GM23248 (cell line): Measurements from ENCODE around the gene WNT10A. TPM values are rescaled to one million over a fixed set of nuclear protein-coding genes. Genes with fewer than 3 reads are reported as not detected.

Source experiments
- DNase-seq: peaks from one replicate; pipeline ENCODE4 v3.0.0-alpha.2; 2015
- H2AFZ ChIP-seq: fragments of 200-600 bp; sonication (generic); 2 replicates; pipeline ENCODE4 v1.6.1; 2016; ENCODE audit warnings: antibody characterized with exemption
- H3F3A ChIP-seq: fragments of 200-600 bp; sonication (generic); 2 replicates; pipeline ENCODE4 v1.6.1; 2016; ENCODE audit warnings: mild to moderate bottlenecking, antibody characterized with exemption, mixed run types; ENCODE audit not compliant: insufficient read depth
- H3K27ac ChIP-seq: fragments of 200-600 bp; sonication (generic); 2 replicates; pipeline ENCODE4 v1.5.1; 2016; ENCODE audit warnings: mild to moderate bottlenecking
- H3K27me3 ChIP-seq: fragments of 200-600 bp; sonication (generic); replicated peaks from 2 replicates; pipeline ENCODE4 v1.6.1; 2016; ENCODE audit warnings: mild to moderate bottlenecking; ENCODE audit not compliant: insufficient read depth
- H3K36me3 ChIP-seq: fragments of 200-600 bp; sonication (generic); 2 replicates; pipeline ENCODE4 v1.6.1; 2016; ENCODE audit warnings: low read depth, mild to moderate bottlenecking
- H3K4me1 ChIP-seq: fragments of 200-600 bp; sonication (generic); 2 replicates; pipeline ENCODE4 v1.6.1; 2016; ENCODE audit warnings: mild to moderate bottlenecking; ENCODE audit not compliant: insufficient read depth
- H3K4me2 ChIP-seq: fragments of 200-600 bp; sonication (generic); one replicate; pipeline ENCODE4 v1.6.1; 2016; ENCODE audit warnings: mild to moderate bottlenecking; ENCODE audit not compliant: unreplicated experiment
- H3K4me3 ChIP-seq: fragments of 200-600 bp; sonication (generic); 2 replicates; pipeline ENCODE4 v1.5.1; 2016; ENCODE audit warnings: mild to moderate bottlenecking
- H3K79me2 ChIP-seq: fragments of 200-600 bp; sonication (generic); 2 replicates; pipeline ENCODE4 v1.6.1; 2016; ENCODE audit warnings: mild to moderate bottlenecking; ENCODE audit not compliant: insufficient read depth
- H3K9ac ChIP-seq: fragments of 200-600 bp; sonication (generic); 2 replicates; pipeline ENCODE4 v1.6.1; 2016; ENCODE audit warnings: mild to moderate bottlenecking
- H3K9me2 ChIP-seq: fragments of 200-600 bp; sonication (generic); 2 replicates; pipeline ENCODE4 v1.6.1; 2016; ENCODE audit warnings: mixed run types, mild to moderate bottlenecking, moderate library complexity; ENCODE audit not compliant: insufficient read depth
- H3K9me3 ChIP-seq: fragments of 200-600 bp; sonication (generic); one replicate; pipeline ENCODE4 v1.6.1; 2017; ENCODE audit warnings: low read depth
- H4K20me1 ChIP-seq: fragments of 200-600 bp; sonication (generic); 2 replicates; pipeline ENCODE4 v1.6.0; 2016; ENCODE audit not compliant: insufficient read depth
- EZH2 ChIP-seq: fragments of 200-600 bp; sonication (generic); IDR thresholded peaks from 2 replicates; pipeline ENCODE4 v1.6.1; 2018; ENCODE audit warnings: antibody characterized with exemption, mild to moderate bottlenecking; ENCODE audit not compliant: insufficient read depth, poor library complexity, severe bottlenecking
- EZH2phosphoT487 ChIP-seq: fragments of 200-600 bp; sonication (generic); IDR thresholded peaks from 2 replicates; pipeline ENCODE4 v1.6.1; 2018; ENCODE audit warnings: antibody characterized with exemption, moderate library complexity, mild to moderate bottlenecking, low read depth; ENCODE audit not compliant: insufficient read depth
- WGBS, 2 experiments: methylation state at CpG; one replicate each; pipeline ENCODE4 v1.1.6; 2015 to 2017; ENCODE audit warnings: low lambda C conversion rate in 2 of 2, low coverage in 1 of 2; ENCODE audit errors: missing lambda C conversion rate in 2 of 2; 5-methylcytosine and 5-hydroxymethylcytosine counted together
- in situ Hi-C: fragments of 300-500 bp; cut with MboI; formaldehyde crosslinking; loops from 2 replicates; pipeline ENCODE4 v1.15.0; 2020
- polyA plus RNA-seq: library from polyadenylated mRNA; unstranded; fragments of >200 nt; fragmentation: Nextera tagmentation; extraction: Ambion mirVana; gene quantifications from 2 replicates; pipeline ENCODE4 v1.2.1, GENCODE V29; 2016
- total RNA-seq: library from RNA; depleted of rRNA; stranded (reverse); fragments of >200 nt; shearing (Covaris generic); gene quantifications from 2 replicates; pipeline ENCODE4 v1.2.3, GENCODE V29; 2014

The WNT10A gene
- total and polyA plus RNA-seq, 2 experiments from 2014 or later: not detected

DNA sequence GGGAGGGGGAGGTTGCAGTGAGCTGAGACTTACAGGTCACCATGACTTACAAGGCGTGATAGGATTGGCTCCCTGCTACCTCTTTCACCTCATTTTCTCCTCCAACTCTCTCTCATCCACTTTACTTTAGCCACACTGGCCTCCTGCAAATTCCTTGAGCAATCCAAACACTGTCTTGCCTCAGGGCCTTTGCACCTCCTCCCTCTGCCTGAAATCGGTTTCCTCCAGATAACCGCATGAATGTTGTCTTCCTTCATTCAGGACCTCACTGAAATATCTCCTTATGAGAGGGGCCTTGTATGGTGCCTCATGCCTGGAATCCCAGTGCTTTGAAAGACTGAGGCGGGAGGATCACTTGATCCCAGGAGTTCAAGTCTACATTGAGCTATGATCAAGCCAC is 21.8 kb downstream of the WNT10A start:
- WGBS, 2 experiments: 63 to 71% methylated on average over 4 of the region's 4 CpGs
- in situ Hi-C loops: no loop called here
- Histone ChIP-seq H3K4me1 (no peaks in the 10 kb centered on the region), H3K4me3 (no peak overlapping the region), H3K9me2 (no peaks in the 10 kb centered on the region), H3K27me3 (peaks cover 34% of the 10 kb centered on the region), H3K9me3 (no peaks in the 10 kb centered on the region), H3K4me2 (no peak overlapping the region), H3K36me3 (no peaks in the 10 kb centered on the region), H3K79me2 (no peaks in the 10 kb centered on the region), H2AFZ (no peak overlapping the region), H3F3A (no peaks in the 10 kb centered on the region), H3K27ac (no peak overlapping the region), H4K20me1 (no peaks in the 10 kb centered on the region), H3K9ac (no peak overlapping the region)
- DNase-seq: no peak
- TF ChIP-seq EZH2 (no peak), EZH2phosphoT487 (no peak)

DNA sequence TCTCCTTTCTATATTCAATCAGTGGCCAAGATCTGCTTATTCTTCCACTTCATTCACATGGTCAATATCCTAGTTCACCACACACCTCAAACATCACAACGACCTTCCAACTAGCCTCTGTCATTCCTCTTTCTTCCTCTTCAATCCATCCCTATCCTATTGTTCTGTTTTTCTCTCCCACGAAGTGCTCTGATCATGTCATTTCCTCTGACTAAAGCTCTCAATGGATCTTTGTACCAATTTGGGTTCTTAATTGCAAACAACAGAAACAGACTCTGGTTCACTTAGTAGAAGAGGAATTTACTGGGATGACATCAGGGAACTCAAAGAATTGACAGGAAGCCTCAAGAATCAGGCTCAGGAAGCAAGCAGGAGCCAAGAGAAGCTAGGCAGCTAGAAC is 23.5 kb downstream of the WNT10A start:
- H3K9me2 ChIP-seq: no peaks in the 10 kb centered on the region
- no peaks in the 10 kb centered on the region for H3K36me3 ChIP-seq
- peaks cover 25% of the 10 kb centered on the region for H3K27me3 ChIP-seq
- no peak overlapping the region for H3K27ac ChIP-seq
- H3K4me1 ChIP-seq: no peaks in the 10 kb centered on the region
- no peak overlapping the region for H3K4me2 ChIP-seq
- TF ChIP-seq EZH2phosphoT487 (no peak), EZH2 (no peak)
- no peak overlapping the region for H2AFZ ChIP-seq
- 0 out of 2 replicates have a peak, but pooled peaks cover 6% of the 10 kb centered on the region for H3F3A ChIP-seq
- no peaks in the 10 kb centered on the region for H3K79me2 ChIP-seq
- H4K20me1 ChIP-seq: no peaks in the 10 kb centered on the region
- H3K9ac ChIP-seq: no peak overlapping the region
- in situ Hi-C loops: no loop called here
- DNase-seq: no peak
- WGBS, 2 experiments: 52 to 55% methylated on average over 2 of the region's 2 CpGs
- H3K4me3 ChIP-seq: no peak overlapping the region
- H3K9me3 ChIP-seq: no peaks in the 10 kb centered on the region

DNA sequence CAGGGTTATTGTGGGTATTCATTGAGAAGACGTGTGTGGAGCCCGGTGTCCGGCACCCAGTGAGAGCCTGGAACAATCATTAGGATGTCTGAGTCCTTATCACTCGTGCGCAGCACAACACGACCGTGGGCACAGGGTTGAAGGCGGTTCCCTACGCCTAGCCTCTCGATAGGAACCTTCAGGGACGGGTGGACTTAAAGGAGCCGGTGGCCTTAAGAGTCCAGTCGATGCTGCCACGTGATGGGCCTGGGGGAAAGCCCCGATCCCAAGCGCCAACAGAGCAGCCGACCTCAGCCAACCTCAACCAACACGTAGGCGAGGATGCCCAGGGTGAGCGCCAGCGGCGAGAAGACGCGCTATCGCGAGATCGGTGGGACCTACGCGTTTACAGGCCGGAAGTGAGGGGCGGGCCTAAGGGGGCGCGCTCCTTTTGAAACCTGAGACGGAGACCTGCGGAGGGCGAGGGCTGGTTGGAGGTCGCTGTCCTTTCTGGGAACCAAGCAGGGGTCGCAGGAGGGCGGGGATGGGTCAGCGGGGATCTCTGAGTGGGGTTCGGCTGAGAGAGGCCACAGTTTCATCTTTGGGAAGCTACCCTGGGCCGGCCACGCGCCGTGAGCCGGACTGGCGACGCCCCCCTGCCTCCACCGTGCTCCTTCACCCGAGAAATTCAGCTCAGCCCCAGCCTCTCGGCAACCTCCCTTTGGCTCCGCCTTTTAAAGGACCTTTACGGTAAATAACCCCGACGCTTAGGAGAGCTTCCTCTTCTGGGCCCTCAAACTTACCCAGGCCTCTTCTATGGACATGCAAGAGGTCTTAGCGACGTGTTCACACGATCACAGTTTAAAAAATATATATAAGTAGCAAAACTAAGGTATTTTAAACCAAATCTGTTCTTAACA is 28.3 kb downstream of the WNT10A start:
- no peaks in the 10 kb centered on the region for H3K4me1 ChIP-seq
- no peaks in the 10 kb centered on the region for H3K9me3 ChIP-seq
- H3K36me3 ChIP-seq: no peaks in the 10 kb centered on the region
- 0 out of 2 replicates have a peak, but pooled peaks cover 6% of the 10 kb centered on the region for H3F3A ChIP-seq
- in situ Hi-C loops: no loop called here
- H3K27me3 ChIP-seq: 0 out of 2 replicates have a peak, but pooled peaks cover 4% of the 10 kb centered on the region
- no peak overlapping the region for H3K27ac ChIP-seq
- no peaks in the 10 kb centered on the region for H3K79me2 ChIP-seq
- no peaks in the 10 kb centered on the region for H3K9me2 ChIP-seq
- peak overlapping the region; percentile 80 for H3K4me3 ChIP-seq
- H3K4me2 ChIP-seq: peak overlapping the region; percentile 73
- H2AFZ ChIP-seq: peak overlapping the region; percentile 95
- 3 to 4% methylated on average over 50 to 58 of the region's 58 CpGs for WGBS, 2 experiments
- peak; percentile 94 for DNase-seq
- peak overlapping the region; percentile 79 for H3K9ac ChIP-seq
- no peaks in the 10 kb centered on the region for H4K20me1 ChIP-seq
- no peak for TF ChIP-seq EZH2
- TF ChIP-seq EZH2phosphoT487: no peak

DNA sequence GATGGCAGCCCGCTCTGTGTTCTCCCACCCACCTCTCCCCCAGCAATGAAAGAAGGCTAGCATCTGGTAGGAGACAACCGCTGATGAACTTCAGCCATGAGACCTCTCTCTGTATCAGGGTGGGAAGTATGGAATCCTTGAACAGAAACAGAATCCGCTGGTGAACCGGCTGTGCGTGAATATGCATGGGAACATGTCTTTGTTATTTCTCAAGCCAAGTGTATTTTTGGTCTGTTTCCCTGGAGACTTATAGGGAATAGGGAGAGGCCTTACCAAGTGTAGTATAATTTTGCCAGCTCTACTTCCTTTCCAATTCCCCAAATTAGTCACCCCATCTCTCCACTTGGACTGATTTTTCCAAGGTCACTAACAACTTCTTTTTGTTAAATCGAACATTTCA is 30.1 kb downstream of the WNT10A start:
- Histone ChIP-seq H3K9ac (no peak overlapping the region), H3K9me3 (no peaks in the 10 kb centered on the region), H3K9me2 (no peaks in the 10 kb centered on the region), H3K4me1 (no peaks in the 10 kb centered on the region), H3K4me3 (no peak overlapping the region), H3K36me3 (no peaks in the 10 kb centered on the region), H3K4me2 (no peak overlapping the region), H3F3A (0 out of 2 replicates have a peak, but pooled peaks cover 6% of the 10 kb centered on the region), H4K20me1 (no peaks in the 10 kb centered on the region), H2AFZ (no peak overlapping the region), H3K79me2 (no peaks in the 10 kb centered on the region), H3K27me3 (no peaks in the 10 kb centered on the region), H3K27ac (no peak overlapping the region)
- no peak for DNase-seq
- no peak for TF ChIP-seq EZH2
- TF ChIP-seq EZH2phosphoT487: no peak
- in situ Hi-C loops: no loop called here
- 92 to 96% methylated on average over 6 of the region's 6 CpGs for WGBS, 2 experiments
